HepG2 (cell line): Measurements from ENCODE around the gene FAM174B. TPM values are rescaled to one million over a fixed set of nuclear protein-coding genes. Genes with fewer than 3 reads are reported as not detected.

ENCODE experiments used
- ELF4 ChIP-seq: sonication (generic); formaldehyde crosslinking; IDR thresholded peaks from 2 replicates; pipeline ENCODE4 v1.5.0; 2020; ENCODE audit warnings: missing genetic modification reagents, mild to moderate bottlenecking, moderate library complexity, borderline replicate concordance
- KLF16 ChIP-seq, 2 experiments: sonication (generic) in 1 of 2; formaldehyde crosslinking in 1 of 2; IDR thresholded peaks; 2 replicates each; pipeline versions ENCODE4 v1.6.1 to v1.8.0; 2016 to 2023; ENCODE audit warnings: missing genetic modification reagents in 2 of 2, missing compliant biosample characterization in 1 of 2
- MEIS1 ChIP-seq: sonication (generic); formaldehyde crosslinking; IDR thresholded peaks from 2 replicates; pipeline ENCODE4 v1.9.0; 2021; ENCODE audit warnings: mild to moderate bottlenecking, missing genetic modification reagents, moderate library complexity, borderline replicate concordance
- TBX3 ChIP-seq: fragments of 450-650 bp; IDR thresholded peaks from 2 replicates; pipeline ENCODE4 v1.6.1; 2017; ENCODE audit warnings: antibody characterized with exemption, mild to moderate bottlenecking, inconsistent platforms, borderline replicate concordance
- ZNF564 ChIP-seq: sonication (generic); formaldehyde crosslinking; IDR thresholded peaks from 2 replicates; pipeline ENCODE4 v1.8.1; 2023; ENCODE audit warnings: mild to moderate bottlenecking, missing genetic modification reagents
- ZNF775 ChIP-seq: sonication (generic); formaldehyde crosslinking; IDR thresholded peaks from 2 replicates; pipeline ENCODE4 v1.4.0; 2020; ENCODE audit warnings: missing genetic modification reagents, mild to moderate bottlenecking, moderate library complexity, borderline replicate concordance
- ZNF782 ChIP-seq: sonication (generic); formaldehyde crosslinking; IDR thresholded peaks from 2 replicates; pipeline ENCODE4 v1.4.0; 2020; ENCODE audit warnings: missing genetic modification reagents, mild to moderate bottlenecking, borderline replicate concordance
- polyA plus RNA-seq, 8 experiments: library from polyadenylated mRNA; depleted of rRNA in 3 of 8; stranded (reverse) in 7 of 8; unstranded in 1 of 8; fragments of >200 nt; fragmentation: Illumina TruSeq in 4 of 8; extraction: Trizol in 4 of 8; gene quantifications; 2 replicates each; pipeline versions ENCODE4 v1.2.1 to v1.2.3, GENCODE V29; 2011 to 2016; ENCODE audit warnings: low read depth in 4 of 8, missing spikeins in 1 of 8, mixed read lengths in 1 of 8; ENCODE audit not compliant: insufficient read depth in 1 of 8
- total RNA-seq, 5 experiments: library from RNA; depleted of rRNA; stranded (reverse); fragments of >200 nt; fragmentation: Illumina TruSeq; extraction: Trizol; gene quantifications; 2 replicates each; pipeline ENCODE4 v1.2.3, GENCODE V29; 2016; ENCODE audit warnings: low read depth in 1 of 5
- TF ChIP-seq, protein P1 (sequence below): IDR thresholded peaks from 2 replicates; pipeline ENCODE4 v1.6.1; 2016
- TF ChIP-seq, protein P2 (sequence below): sonication (generic); formaldehyde crosslinking; IDR thresholded peaks from 2 replicates; pipeline ENCODE4 v1.4.0; 2020; ENCODE audit warnings: missing genetic modification reagents
- TF ChIP-seq, protein P3 (sequence below): sonication (generic); formaldehyde crosslinking; IDR thresholded peaks from 2 replicates; pipeline ENCODE4 v1.5.0; 2020; ENCODE audit warnings: missing genetic modification reagents

The FAM174B gene
- total and polyA plus RNA-seq, 2 of the 13 experiments (the other 11 are each of a cell fraction or from before 2014, with no cell fraction given), result 0.90 to 2.1 TPM

DNA sequence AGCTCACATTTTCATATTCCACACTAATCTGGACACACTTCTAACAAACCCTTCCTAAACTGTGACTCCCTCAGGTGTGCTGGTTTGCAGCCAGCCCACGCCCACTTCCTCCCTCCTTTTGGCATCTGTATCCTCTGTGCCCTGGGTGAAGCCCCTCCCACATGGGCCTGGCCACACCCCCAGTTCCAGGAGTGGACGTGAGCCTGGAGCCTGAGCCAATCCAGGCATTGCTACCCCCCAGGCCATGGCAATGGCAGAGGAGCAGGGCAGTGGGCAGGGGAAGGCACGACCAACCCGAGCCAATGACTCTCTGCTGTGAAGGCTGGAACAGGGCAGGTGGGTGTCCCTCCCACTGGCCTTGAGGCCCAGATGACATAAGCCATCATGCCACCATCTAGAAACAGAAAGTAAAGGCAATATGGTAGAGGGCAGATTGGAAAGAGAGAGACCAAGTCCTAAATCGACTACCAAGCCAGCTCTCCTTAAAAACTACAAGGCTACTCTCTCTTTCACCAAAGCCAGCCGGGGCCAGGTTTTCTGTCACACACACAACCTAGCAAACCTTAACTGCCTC is 18.6 kb downstream of the FAM174B start (continued):
- TF ChIP-seq, protein P1, sequence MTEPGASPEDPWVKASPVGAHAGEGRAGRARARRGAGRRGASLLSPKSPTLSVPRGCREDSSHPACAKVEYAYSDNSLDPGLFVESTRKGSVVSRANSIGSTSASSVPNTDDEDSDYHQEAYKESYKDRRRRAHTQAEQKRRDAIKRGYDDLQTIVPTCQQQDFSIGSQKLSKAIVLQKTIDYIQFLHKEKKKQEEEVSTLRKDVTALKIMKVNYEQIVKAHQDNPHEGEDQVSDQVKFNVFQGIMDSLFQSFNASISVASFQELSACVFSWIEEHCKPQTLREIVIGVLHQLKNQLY (CRISPR knock-in tag), result no peak
- no peak for TF ChIP-seq KLF16 (CRISPR knock-in tag; IDR thresholded peaks at IDR 0.05)
- no peak for TF ChIP-seq ZNF782
- TF ChIP-seq ELF4 (CRISPR knock-in tag), result no peak
- no peak for TF ChIP-seq ZNF564 (CRISPR knock-in tag)
- TF ChIP-seq, protein P2, sequence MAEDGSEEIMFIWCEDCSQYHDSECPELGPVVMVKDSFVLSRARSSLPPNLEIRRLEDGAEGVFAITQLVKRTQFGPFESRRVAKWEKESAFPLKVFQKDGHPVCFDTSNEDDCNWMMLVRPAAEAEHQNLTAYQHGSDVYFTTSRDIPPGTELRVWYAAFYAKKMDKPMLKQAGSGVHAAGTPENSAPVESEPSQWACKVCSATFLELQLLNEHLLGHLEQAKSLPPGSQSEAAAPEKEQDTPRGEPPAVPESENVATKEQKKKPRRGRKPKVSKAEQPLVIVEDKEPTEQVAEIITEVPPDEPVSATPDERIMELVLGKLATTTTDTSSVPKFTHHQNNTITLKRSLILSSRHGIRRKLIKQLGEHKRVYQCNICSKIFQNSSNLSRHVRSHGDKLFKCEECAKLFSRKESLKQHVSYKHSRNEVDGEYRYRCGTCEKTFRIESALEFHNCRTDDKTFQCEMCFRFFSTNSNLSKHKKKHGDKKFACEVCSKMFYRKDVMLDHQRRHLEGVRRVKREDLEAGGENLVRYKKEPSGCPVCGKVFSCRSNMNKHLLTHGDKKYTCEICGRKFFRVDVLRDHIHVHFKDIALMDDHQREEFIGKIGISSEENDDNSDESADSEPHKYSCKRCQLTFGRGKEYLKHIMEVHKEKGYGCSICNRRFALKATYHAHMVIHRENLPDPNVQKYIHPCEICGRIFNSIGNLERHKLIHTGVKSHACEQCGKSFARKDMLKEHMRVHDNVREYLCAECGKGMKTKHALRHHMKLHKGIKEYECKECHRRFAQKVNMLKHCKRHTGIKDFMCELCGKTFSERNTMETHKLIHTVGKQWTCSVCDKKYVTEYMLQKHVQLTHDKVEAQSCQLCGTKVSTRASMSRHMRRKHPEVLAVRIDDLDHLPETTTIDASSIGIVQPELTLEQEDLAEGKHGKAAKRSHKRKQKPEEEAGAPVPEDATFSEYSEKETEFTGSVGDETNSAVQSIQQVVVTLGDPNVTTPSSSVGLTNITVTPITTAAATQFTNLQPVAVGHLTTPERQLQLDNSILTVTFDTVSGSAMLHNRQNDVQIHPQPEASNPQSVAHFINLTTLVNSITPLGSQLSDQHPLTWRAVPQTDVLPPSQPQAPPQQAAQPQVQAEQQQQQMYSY (CRISPR knock-in tag), result no peak
- TF ChIP-seq, protein P3, sequence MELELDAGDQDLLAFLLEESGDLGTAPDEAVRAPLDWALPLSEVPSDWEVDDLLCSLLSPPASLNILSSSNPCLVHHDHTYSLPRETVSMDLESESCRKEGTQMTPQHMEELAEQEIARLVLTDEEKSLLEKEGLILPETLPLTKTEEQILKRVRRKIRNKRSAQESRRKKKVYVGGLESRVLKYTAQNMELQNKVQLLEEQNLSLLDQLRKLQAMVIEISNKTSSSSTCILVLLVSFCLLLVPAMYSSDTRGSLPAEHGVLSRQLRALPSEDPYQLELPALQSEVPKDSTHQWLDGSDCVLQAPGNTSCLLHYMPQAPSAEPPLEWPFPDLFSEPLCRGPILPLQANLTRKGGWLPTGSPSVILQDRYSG (CRISPR knock-in tag), result no peak
- no peak for TF ChIP-seq ZNF775 (CRISPR knock-in tag)
- TF ChIP-seq TBX3, result no peak
- no peak for TF ChIP-seq MEIS1 (CRISPR knock-in tag)
